Ovary (tissue), 3 donors: ENCODE measurements around the gene PLXNB2.
"Not testable (repeated sequence)": the region's sequence is repeated elsewhere in the genome, so short reads cannot be mapped to it uniquely, and the experiment has no call there.

Experiments
- EP300 ChIP-seq: sonication (generic); formaldehyde crosslinking; IDR thresholded peaks from one replicate; pipeline ENCODE4 v1.6.1; 2017; ENCODE audit warnings: antibody characterized with exemption
- POLR2A ChIP-seq: fragments of 450-650 bp; IDR thresholded peaks from one replicate; pipeline ENCODE4 v1.6.1; 2017; ENCODE audit warnings: antibody characterized with exemption, mild to moderate bottlenecking, moderate library complexity
- TF ChIP-seq, protein P1 (sequence below), 3 donors: fragments of 450-650 bp in 2 of 3; fragments of 200-600 bp in 1 of 3; IDR thresholded peaks; one replicate each; pipeline versions ENCODE4 v1.5.1 to v1.8.0; 2016 to 2022; ENCODE audit warnings: antibody characterized with exemption in 3 of 3, mild to moderate bottlenecking in 1 of 3
- donor health status: DM: no; HTN: no; CAD: no.

DNA sequence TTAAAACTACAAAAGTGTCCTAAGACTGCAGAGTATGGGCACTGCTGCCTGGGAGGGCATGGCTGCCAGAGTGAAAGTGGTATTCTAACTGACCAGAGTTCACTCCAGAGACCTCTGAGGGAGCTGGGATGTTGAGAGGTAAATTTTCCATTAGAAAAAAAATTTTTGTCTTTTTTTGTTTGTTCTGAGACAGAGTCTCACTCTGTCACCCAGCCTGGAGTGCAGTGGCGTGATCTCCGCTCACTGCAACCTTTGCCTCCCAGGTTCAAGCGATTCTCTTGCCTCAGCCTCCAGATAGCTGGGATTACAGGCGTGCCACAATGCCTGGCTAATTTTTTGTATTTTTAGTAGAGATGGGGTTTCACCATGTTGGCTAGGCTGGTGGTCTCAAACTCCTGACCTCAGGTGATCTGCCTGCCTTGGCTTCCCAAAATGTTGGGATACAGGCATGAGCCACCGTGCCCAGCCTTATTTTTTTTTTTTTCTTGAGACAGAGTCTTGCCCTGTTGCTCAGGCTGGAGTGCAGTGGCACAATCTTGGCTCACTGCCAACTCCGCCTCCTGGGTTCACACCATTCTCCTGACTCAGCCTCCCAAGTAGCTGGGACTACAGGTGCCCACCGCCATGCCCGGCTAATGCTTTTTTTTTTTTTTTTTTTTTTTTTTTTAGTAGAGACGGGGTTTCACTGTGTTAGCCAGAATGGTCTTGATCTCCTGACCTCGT, 15.1 kb upstream of the PLXNB2 start:
- TF ChIP-seq, protein P1, sequence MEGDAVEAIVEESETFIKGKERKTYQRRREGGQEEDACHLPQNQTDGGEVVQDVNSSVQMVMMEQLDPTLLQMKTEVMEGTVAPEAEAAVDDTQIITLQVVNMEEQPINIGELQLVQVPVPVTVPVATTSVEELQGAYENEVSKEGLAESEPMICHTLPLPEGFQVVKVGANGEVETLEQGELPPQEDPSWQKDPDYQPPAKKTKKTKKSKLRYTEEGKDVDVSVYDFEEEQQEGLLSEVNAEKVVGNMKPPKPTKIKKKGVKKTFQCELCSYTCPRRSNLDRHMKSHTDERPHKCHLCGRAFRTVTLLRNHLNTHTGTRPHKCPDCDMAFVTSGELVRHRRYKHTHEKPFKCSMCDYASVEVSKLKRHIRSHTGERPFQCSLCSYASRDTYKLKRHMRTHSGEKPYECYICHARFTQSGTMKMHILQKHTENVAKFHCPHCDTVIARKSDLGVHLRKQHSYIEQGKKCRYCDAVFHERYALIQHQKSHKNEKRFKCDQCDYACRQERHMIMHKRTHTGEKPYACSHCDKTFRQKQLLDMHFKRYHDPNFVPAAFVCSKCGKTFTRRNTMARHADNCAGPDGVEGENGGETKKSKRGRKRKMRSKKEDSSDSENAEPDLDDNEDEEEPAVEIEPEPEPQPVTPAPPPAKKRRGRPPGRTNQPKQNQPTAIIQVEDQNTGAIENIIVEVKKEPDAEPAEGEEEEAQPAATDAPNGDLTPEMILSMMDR (IDR thresholded peaks at IDR 0.05), result not testable (repeated sequence)
- TF ChIP-seq EP300, POLR2A: not testable (repeated sequence)
